Osteoblast (primary cell): ENCODE results near the gene TRUB1. TPM values are rescaled to one million over a fixed set of nuclear protein-coding genes. Genes with fewer than 3 reads are reported as not detected.

Experiments
- DNase-seq: peaks from one replicate; pipeline ENCODE4 v3.0.0; 2011; ENCODE audit warnings: low spot score, mixed read lengths; ENCODE audit not compliant: insufficient read length; ENCODE audit errors: missing footprints
- H2AFZ ChIP-seq: 2 replicates; pipeline ENCODE4 v1.6.0; 2011; ENCODE audit warnings: mild to moderate bottlenecking, low read length
- H3K27ac ChIP-seq: 2 replicates; pipeline ENCODE4 v1.5.1; 2011; ENCODE audit warnings: mild to moderate bottlenecking, low read depth, low read length, moderate library complexity
- H3K27me3 ChIP-seq: 2 replicates; pipeline ENCODE4 v1.6.0; 2012; ENCODE audit warnings: mild to moderate bottlenecking, control low read depth, inconsistent platforms, low read length, moderate library complexity; ENCODE audit not compliant: insufficient read depth
- H3K36me3 ChIP-seq: 2 replicates; pipeline ENCODE4 v1.5.1; 2011; ENCODE audit warnings: mild to moderate bottlenecking, low read length, control low read depth, moderate library complexity; ENCODE audit not compliant: insufficient read depth
- H3K4me1 ChIP-seq: 2 replicates; pipeline ENCODE4 v1.5.1; 2011; ENCODE audit warnings: mild to moderate bottlenecking, low read length, control low read depth, moderate library complexity; ENCODE audit not compliant: insufficient read depth
- H3K4me2 ChIP-seq: 2 replicates; pipeline ENCODE4 v1.6.0; 2011; ENCODE audit warnings: mild to moderate bottlenecking, low read length; ENCODE audit not compliant: insufficient read depth
- H3K4me3 ChIP-seq: fragments of 200-600 bp; sonication (generic); 3 replicates; pipeline ENCODE4 v1.5.1; 2012; ENCODE audit warnings: mild to moderate bottlenecking, low read length, inconsistent platforms; ENCODE audit not compliant: insufficient read depth
- H3K79me2 ChIP-seq: 2 replicates; pipeline ENCODE4 v1.6.0; 2012; ENCODE audit warnings: mild to moderate bottlenecking, low read length, control low read depth, inconsistent platforms; ENCODE audit not compliant: insufficient read depth
- H3K9me3 ChIP-seq: 2 replicates; pipeline ENCODE4 v1.5.1; 2011; ENCODE audit warnings: low read depth, low read length, control low read depth
- H4K20me1 ChIP-seq: 2 replicates; pipeline ENCODE4 v1.6.0; 2012; ENCODE audit warnings: mild to moderate bottlenecking, low read length, control low read depth; ENCODE audit not compliant: insufficient read depth
- total RNA-seq: library from RNA; depleted of rRNA; stranded (reverse); fragments of >200 nt; gene quantifications from 2 replicates; pipeline ENCODE4 v1.2.3, GENCODE V29; 2012
- TF ChIP-seq, protein P1 (sequence below): IDR thresholded peaks from 2 replicates; pipeline ENCODE4 v1.5.1; 2011; ENCODE audit warnings: mild to moderate bottlenecking, low read depth, low read length, moderate library complexity; ENCODE audit errors: extremely low read depth

TRUB1 gene
- total RNA-seq, 1 donor = 28.6 TPM

DNA sequence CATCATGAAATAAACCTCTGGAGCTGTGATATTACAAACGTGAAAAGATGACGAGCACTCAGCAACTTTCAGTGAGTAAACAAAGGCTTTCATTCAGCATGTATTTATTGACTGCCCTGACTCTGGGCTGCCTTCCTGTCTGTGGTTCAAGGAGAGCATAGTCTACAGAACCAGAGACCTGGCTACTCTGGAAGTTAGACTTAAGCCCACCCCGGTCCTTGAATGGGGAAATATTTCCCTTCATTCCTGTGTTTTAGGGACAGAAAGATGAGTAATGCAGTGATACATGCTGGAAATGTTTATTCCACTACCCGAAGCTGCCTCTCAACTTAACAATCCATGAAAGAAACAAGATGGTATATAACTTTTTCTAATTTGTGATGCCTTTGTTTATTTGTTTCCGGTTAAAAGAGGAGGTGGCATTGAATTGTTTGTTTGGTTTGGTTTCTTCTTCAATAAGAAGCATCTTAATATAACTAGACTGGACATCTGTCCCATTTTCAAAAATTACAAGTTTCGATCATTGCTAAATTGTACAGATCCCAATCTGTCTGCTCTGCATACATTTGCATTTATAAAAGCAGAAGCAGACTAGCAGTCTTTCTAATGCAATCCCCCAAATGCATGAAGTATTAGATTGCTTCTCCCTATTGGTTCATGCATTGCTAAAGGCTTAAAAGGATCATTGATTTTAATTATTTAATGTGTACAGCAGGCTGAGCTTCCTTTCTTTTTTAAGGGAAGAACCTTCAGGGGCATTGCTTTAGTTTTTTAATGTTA lies 57.7 kb downstream of the TRUB1 start:
- Histone ChIP-seq H3K36me3 (no peaks in the 10 kb centered on the region), H3K4me3 (no peak overlapping the region), H3K9me3 (no peaks in the 10 kb centered on the region), H3K79me2 (no peaks in the 10 kb centered on the region), H4K20me1 (no peaks in the 10 kb centered on the region), H3K27me3 (no peaks in the 10 kb centered on the region), H3K4me2 (peak overlapping the region; percentile 64), H3K4me1 (peaks cover 20% of the 10 kb centered on the region), H3K27ac (peak overlapping the region; percentile 47), H2AFZ (peak overlapping the region; percentile 71)
- TF ChIP-seq, protein P1, sequence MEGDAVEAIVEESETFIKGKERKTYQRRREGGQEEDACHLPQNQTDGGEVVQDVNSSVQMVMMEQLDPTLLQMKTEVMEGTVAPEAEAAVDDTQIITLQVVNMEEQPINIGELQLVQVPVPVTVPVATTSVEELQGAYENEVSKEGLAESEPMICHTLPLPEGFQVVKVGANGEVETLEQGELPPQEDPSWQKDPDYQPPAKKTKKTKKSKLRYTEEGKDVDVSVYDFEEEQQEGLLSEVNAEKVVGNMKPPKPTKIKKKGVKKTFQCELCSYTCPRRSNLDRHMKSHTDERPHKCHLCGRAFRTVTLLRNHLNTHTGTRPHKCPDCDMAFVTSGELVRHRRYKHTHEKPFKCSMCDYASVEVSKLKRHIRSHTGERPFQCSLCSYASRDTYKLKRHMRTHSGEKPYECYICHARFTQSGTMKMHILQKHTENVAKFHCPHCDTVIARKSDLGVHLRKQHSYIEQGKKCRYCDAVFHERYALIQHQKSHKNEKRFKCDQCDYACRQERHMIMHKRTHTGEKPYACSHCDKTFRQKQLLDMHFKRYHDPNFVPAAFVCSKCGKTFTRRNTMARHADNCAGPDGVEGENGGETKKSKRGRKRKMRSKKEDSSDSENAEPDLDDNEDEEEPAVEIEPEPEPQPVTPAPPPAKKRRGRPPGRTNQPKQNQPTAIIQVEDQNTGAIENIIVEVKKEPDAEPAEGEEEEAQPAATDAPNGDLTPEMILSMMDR = no peak
- DNase-seq = no peak

DNA sequence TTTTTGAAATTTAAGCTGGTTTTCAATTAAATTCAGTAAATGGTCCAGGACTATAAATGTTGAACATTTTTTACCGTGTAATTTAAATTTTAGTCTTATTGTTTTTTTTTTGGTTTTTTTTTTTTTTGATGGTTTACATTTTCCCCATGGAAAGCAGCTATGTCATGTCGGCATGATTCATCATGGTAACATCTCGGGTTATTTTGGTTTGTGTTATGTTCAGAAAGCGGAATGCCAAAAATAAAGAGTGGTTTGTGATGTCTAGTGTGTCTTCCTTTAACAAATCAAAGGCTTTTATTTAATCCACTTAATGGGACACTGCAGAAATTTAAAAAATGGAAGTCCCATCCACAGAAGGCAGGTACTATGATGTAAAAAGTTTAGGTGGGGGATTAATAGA lies 58.5 kb downstream of the TRUB1 start:
- Histone ChIP-seq H2AFZ (no peak overlapping the region), H3K27me3 (no peaks in the 10 kb centered on the region), H3K79me2 (no peaks in the 10 kb centered on the region), H3K36me3 (no peaks in the 10 kb centered on the region), H3K4me2 (peak overlapping the region; percentile 64), H3K4me3 (no peak overlapping the region), H3K4me1 (peaks cover 24% of the 10 kb centered on the region), H3K9me3 (no peaks in the 10 kb centered on the region), H4K20me1 (no peaks in the 10 kb centered on the region), H3K27ac (peak overlapping the region; percentile 47)
- TF ChIP-seq, protein P1 = no peak
- DNase-seq = peak; percentile 62

DNA sequence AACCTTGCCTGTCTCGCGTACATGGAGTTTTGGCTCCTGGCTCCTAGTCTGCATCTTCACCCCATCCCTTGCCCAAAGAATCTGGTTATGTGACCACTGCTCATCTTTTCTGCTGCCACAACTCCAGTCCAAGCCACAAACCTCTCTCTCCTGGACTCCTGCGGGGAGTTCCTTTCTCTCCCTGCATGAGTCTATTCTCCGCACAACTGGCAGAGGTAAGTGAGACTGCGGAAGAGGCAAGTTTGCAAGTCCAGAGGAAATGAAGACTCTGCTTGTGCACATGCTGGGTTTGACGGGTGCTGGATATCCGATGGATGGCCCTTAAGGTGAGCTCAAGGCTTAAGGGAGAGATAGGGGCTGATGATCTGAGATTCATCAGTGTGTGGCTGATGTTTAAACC lies 61.0 kb downstream of the TRUB1 start:
- Histone ChIP-seq H3K79me2 (no peaks in the 10 kb centered on the region), H3K27ac (no peak overlapping the region), H2AFZ (no peak overlapping the region), H3K4me2 (no peak overlapping the region), H3K4me1 (peaks cover 28% of the 10 kb centered on the region), H3K27me3 (no peaks in the 10 kb centered on the region), H3K4me3 (no peak overlapping the region), H3K36me3 (no peaks in the 10 kb centered on the region), H4K20me1 (no peaks in the 10 kb centered on the region), H3K9me3 (no peaks in the 10 kb centered on the region)
- TF ChIP-seq, protein P1 = no peak
- DNase-seq = no peak

DNA sequence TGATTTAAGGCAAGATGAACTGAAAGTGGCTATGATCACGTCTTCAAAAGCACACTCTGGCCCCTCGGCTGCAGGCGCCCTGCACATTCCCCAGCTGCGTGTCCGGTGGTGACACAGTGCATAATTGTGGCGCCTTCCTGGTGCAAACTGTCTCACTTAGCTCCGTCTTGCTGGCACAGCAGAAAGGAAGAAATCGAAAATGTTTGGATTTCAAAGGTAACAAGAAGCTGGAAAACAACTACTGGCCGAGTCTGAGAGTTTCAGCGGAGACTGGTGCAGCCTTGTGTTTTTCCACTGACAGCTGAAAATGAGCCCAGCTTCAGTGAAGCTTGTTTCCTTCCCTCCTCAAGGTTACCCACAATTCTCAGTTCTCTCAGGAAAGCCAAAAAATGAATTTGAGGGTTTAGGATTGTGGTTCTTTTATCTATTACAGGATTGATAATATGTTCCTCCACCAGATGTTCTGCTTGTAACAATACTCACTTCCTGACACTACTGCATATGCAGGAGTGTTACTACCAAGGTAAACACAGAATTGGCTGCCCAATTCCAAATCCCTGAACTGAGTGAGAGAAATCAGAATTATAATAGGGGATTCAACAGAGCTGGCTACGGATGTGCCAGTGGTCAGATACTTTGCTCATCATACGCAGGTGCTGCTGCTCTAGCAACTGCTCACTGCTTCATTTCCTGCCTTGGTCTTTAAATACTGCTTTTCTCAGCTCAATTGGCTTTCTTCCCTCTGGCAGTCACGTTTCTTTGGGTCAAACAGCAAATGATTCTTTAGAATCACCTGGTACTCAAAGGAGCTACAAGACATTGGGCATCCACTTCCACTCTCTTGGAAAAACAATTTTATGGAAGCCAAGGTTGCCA lies 63.7 kb downstream of the TRUB1 start:
- H3K36me3 ChIP-seq = no peaks in the 10 kb centered on the region
- H3K79me2 ChIP-seq = no peaks in the 10 kb centered on the region
- DNase-seq = peak; percentile 70
- H3K4me3 ChIP-seq = peak overlapping the region; percentile 71
- no peaks in the 10 kb centered on the region for H3K9me3 ChIP-seq
- H3K27ac ChIP-seq = no peak overlapping the region
- H2AFZ ChIP-seq = peak overlapping the region; percentile 88
- TF ChIP-seq, protein P1 = no peak
- peaks cover 14% of the 10 kb centered on the region for H3K4me1 ChIP-seq
- H3K27me3 ChIP-seq = no peaks in the 10 kb centered on the region
- H4K20me1 ChIP-seq = no peaks in the 10 kb centered on the region
- peak overlapping the region; percentile 87 for H3K4me2 ChIP-seq
